Activated CD4-positive, CD25-positive, alpha-beta regulatory T cell treated with anti-CD3 and anti-CD28 coated beads, Interleukin-2, amount 50 U/mL, for 72 hours (primary cell): ENCODE results near the gene NFATC3.
"Not testable (repeated sequence)": the region's sequence is repeated elsewhere in the genome, so short reads cannot be mapped to it uniquely, and the experiment has no call there.

Source experiments
- DNase-seq: peaks from one replicate; pipeline ENCODE4 v3.0.0; 2021

NFATC3 gene

GRCh38 chr16:68090130-68090529, 5.0 kb downstream of the NFATC3 start:
- no peak for DNase-seq

- no peak for DNase-seq
Measured at GRCh38 chr16:68090533-68090932, 5.4 kb downstream of the NFATC3 start.

- DNase-seq = no peak
Measured at GRCh38 chr16:68091380-68092261, 6.5 kb downstream of the NFATC3 start.

- not testable (repeated sequence) for DNase-seq
Measured at GRCh38 chr16:68092275-68092674, 7.1 kb downstream of the NFATC3 start.

- no peak for DNase-seq
Measured at GRCh38 chr16:68093816-68094613, 8.8 kb downstream of the NFATC3 start.

- no peak for DNase-seq
Measured at GRCh38 chr16:68094614-68094934, 9.4 kb downstream of the NFATC3 start.

GRCh38 chr16:68096491-68096890, 11.3 kb downstream of the NFATC3 start:
- DNase-seq = no peak

- DNase-seq = no peak
Measured at GRCh38 chr16:68097088-68097487, 11.9 kb downstream of the NFATC3 start.

- DNase-seq = no peak
Measured at GRCh38 chr16:68097895-68098294, 12.7 kb downstream of the NFATC3 start.

GRCh38 chr16:68100488-68100887, 15.3 kb downstream of the NFATC3 start:
- no peak for DNase-seq

GRCh38 chr16:68105611-68106010, 20.4 kb downstream of the NFATC3 start:
- DNase-seq = no peak

- DNase-seq = not testable (repeated sequence)
Measured at GRCh38 chr16:68107230-68107928, 22.2 kb downstream of the NFATC3 start.

- DNase-seq = not testable (repeated sequence)
Measured at GRCh38 chr16:68109156-68109555, 24.0 kb downstream of the NFATC3 start.

- not testable (repeated sequence) for DNase-seq
Measured at GRCh38 chr16:68110611-68111010, 25.4 kb downstream of the NFATC3 start.

- DNase-seq = no peak
Measured at GRCh38 chr16:68111379-68111778, 26.2 kb downstream of the NFATC3 start.

- no peak for DNase-seq
Measured at GRCh38 chr16:68113059-68113761, 28.0 kb downstream of the NFATC3 start.

- no peak for DNase-seq
Measured at GRCh38 chr16:68113765-68114240, 28.6 kb downstream of the NFATC3 start.

- DNase-seq = not testable (repeated sequence)
Measured at GRCh38 chr16:68114939-68115338, 29.8 kb downstream of the NFATC3 start.

GRCh38 chr16:68115851-68116250, 30.7 kb downstream of the NFATC3 start:
- DNase-seq = no peak

- DNase-seq = no peak
Measured at GRCh38 chr16:68116256-68116867, 31.2 kb downstream of the NFATC3 start.

- no peak for DNase-seq
Measured at GRCh38 chr16:68117884-68118283, 32.7 kb downstream of the NFATC3 start.

GRCh38 chr16:68118954-68119353, 33.8 kb downstream of the NFATC3 start:
- DNase-seq = not testable (repeated sequence)
